ENCODE data around the gene UTP14C. TPM values are rescaled to one million over a fixed set of nuclear protein-coding genes. Genes with fewer than 3 reads are reported as not detected.
A peak's percentile ranks its signal among the peaks of the same experiment; 100 is the strongest.

The UTP14C gene
- total RNA-seq, 1 donor from 2014 or later: 19.7 TPM

DNA sequence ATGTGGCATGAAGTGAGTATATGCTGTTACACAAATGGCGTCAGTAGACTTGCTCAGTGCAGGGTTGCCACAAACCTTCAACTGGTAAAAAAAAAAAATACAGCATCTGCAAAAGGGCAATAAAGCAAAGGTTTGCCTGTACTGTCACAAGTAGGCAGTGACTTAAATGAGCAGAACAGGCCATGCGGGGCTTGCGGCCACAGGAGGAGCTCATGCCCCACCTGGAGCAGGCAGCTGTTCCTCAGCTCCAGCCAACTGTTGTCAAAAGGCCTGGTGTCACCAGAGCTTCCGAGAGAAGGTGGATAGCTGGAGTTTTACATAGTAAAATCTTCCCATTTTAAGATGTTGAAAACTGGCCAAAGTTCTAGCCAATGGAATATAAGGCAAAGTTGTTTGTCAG, 20.9 kb upstream of the UTP14C start:
- no peak for DNase-seq (ENCODE audit: low read depth, low spot score)
- peaks cover 6% of the 10 kb centered on the region for H3K4me1 Mint-ChIP-seq
- H3K36me3 Mint-ChIP-seq (ENCODE audit: low read depth): no peaks in the 10 kb centered on the region
- H3K27ac Mint-ChIP-seq (ENCODE audit: unreplicated experiment): no peak overlapping the region
- H3K27me3 Mint-ChIP-seq (ENCODE audit: low read depth): peaks cover under 1% of the 10 kb centered on the region
- no peak overlapping the region for H3K4me3 Mint-ChIP-seq
- no peaks in the 10 kb centered on the region for H3K9me3 Mint-ChIP-seq
- TF ChIP-seq, protein P1, sequence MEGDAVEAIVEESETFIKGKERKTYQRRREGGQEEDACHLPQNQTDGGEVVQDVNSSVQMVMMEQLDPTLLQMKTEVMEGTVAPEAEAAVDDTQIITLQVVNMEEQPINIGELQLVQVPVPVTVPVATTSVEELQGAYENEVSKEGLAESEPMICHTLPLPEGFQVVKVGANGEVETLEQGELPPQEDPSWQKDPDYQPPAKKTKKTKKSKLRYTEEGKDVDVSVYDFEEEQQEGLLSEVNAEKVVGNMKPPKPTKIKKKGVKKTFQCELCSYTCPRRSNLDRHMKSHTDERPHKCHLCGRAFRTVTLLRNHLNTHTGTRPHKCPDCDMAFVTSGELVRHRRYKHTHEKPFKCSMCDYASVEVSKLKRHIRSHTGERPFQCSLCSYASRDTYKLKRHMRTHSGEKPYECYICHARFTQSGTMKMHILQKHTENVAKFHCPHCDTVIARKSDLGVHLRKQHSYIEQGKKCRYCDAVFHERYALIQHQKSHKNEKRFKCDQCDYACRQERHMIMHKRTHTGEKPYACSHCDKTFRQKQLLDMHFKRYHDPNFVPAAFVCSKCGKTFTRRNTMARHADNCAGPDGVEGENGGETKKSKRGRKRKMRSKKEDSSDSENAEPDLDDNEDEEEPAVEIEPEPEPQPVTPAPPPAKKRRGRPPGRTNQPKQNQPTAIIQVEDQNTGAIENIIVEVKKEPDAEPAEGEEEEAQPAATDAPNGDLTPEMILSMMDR (conservative IDR thresholded peaks at IDR 0.05): no peak

DNA sequence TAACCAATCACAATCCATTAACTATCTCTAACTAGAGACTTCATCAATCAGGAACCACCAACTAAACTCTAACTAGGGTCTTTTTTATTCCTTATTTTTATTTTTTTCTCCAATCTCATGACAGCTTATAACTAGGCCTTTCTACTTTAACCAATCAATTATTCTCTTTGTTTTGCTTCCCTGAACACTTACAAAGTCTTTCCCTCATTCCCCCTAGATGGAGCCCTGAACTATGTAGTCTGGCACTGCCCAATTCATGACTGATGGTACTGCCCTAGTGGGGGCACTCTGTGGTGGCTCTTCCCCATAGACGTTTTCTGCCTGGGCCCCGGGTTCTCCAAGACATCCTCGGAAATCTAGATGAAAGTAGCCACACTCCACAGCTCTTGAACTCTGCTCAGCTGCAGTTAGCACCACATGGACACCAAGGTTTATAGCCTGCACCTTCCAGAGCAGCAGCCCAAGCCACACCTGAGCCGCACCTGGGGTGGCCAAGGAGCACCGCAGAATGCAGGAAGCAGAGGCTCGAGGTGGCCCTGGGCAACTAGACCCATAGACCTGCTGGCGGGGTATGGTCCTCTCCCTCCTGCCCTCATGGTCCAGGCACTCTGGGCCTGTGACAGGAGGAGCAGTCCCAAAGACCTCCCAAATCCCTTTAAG, 19.9 kb upstream of the UTP14C start:
- Mint-ChIP-seq H3K4me3 (no peak overlapping the region), H3K27me3 (ENCODE audit: low read depth) (peaks cover 4% of the 10 kb centered on the region), H3K27ac (ENCODE audit: unreplicated experiment) (no peak overlapping the region), H3K4me1 (peaks cover 6% of the 10 kb centered on the region), H3K36me3 (ENCODE audit: low read depth) (no peaks in the 10 kb centered on the region), H3K9me3 (no peaks in the 10 kb centered on the region)
- no peak for DNase-seq (ENCODE audit: low read depth, low spot score)
- TF ChIP-seq, protein P1 (conservative IDR thresholded peaks at IDR 0.05): no peak

DNA sequence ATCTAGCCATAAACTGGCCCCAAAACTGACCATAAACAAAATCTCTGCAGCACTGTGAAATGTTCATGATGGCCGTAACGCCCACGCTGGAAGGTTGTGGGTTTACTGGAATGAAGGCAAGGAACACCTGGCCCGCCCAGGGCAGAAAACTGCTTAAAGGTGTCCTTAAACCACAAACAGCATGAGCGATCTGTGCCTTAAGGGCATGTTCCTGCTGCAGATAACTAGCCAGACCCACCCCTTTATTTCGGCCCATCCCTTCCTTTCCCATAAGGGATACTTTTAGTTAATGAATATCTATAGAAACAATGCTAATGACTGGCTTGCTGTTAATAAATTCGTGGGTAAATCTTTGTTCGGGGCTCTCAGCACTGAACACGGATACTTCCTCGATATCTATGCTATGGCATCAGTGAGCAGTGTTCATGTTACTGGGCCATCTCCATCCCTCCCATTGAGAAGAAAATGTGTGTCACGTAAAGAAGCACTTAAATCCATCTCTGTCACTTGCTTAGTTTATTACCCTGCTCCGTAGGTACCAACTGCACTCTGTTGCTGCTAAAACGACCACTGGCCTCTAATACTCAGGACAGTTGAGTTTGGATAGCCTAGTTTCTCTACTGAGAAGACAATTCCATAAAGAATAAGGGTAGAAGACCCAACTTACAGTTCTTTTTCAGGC, 18.5 kb upstream of the UTP14C start:
- TF ChIP-seq, protein P1 (conservative IDR thresholded peaks at IDR 0.05): no peak
- H3K36me3 Mint-ChIP-seq (ENCODE audit: low read depth): no peaks in the 10 kb centered on the region
- DNase-seq (ENCODE audit: low read depth, low spot score): no peak
- peaks cover 18% of the 10 kb centered on the region for H3K27me3 Mint-ChIP-seq (ENCODE audit: low read depth)
- peaks cover 12% of the 10 kb centered on the region for H3K4me1 Mint-ChIP-seq
- no peak overlapping the region for H3K4me3 Mint-ChIP-seq
- H3K9me3 Mint-ChIP-seq: no peaks in the 10 kb centered on the region
- no peak overlapping the region for H3K27ac Mint-ChIP-seq (ENCODE audit: unreplicated experiment)

DNA sequence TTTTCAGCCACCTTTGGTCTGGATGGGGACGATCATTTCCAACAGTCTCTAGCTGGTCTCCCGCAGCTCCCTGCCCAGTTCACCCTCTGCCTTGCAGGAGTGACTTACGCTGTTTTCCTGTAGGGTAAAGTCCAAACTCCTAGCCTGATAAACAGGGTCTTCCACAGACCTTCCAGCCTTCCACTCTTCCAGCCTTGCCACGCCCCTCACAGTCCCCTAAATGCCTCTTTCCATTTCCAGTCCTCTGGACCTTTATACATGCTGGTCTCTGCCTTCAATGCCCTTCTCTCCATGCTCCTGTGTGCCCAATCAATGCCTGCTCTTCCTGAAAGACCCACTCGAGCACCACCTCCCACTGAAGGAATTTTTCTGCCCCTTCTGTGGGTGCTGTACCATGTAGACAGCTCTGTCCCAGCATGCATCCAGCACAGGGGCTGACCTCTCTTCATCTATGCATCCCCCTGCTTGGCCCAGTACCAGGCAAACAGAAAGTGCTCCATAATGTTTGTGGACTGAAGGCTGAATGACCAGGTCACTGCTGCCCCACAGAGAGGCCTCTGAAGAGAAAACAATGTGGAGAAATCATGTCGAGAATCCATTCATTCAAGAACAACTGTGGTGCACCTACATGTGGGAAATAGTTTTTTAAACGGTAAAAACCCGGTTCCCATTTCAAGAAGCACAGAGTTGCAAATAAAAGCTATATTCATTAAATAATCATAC, 17.8 kb upstream of the UTP14C start:
- H3K27me3 Mint-ChIP-seq (ENCODE audit: low read depth): peaks cover 21% of the 10 kb centered on the region
- no peaks in the 10 kb centered on the region for H3K9me3 Mint-ChIP-seq
- H3K4me3 Mint-ChIP-seq: no peak overlapping the region
- peaks cover 11% of the 10 kb centered on the region for H3K4me1 Mint-ChIP-seq
- H3K36me3 Mint-ChIP-seq (ENCODE audit: low read depth): no peaks in the 10 kb centered on the region
- DNase-seq (ENCODE audit: low read depth, low spot score): no peak
- no peak overlapping the region for H3K27ac Mint-ChIP-seq (ENCODE audit: unreplicated experiment)
- TF ChIP-seq, protein P1 (conservative IDR thresholded peaks at IDR 0.05): no peak

DNA sequence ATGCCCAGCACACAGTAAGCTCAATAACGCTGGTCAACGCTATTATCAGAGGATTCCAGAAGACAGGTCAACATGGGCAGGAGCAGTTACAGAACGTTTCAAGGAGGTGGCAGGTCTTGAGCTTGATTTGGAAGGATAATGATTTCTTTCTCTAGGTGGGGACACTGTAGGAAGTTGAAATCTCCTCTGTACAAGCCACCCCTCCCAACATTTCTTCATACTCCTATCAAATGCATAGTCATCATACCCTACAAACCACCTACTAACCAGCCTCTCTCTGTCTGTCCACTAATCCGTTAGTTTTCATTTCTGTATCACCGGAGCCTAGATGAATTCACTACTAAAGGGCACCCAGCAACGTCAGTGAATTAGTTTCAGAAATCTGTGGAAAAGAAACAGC, 14.5 kb upstream of the UTP14C start:
- TF ChIP-seq, protein P1 (conservative IDR thresholded peaks at IDR 0.05): no peak
- no peaks in the 10 kb centered on the region for H3K9me3 Mint-ChIP-seq
- peaks cover 21% of the 10 kb centered on the region for H3K27me3 Mint-ChIP-seq (ENCODE audit: low read depth)
- peaks cover 19% of the 10 kb centered on the region for H3K4me1 Mint-ChIP-seq
- no peak for DNase-seq (ENCODE audit: low read depth, low spot score)
- H3K27ac Mint-ChIP-seq (ENCODE audit: unreplicated experiment): no peak overlapping the region
- H3K4me3 Mint-ChIP-seq: peak overlapping the region; percentile 100
- H3K36me3 Mint-ChIP-seq (ENCODE audit: low read depth): peaks cover 3% of the 10 kb centered on the region
